Mesenchymal stem cell (in vitro differentiated cells and primary cell): Measurements from ENCODE around the gene NOC2L.
A peak's percentile ranks its signal among the peaks of the same experiment; 100 is the strongest.
"Not testable (repeated sequence)": the region's sequence is repeated elsewhere in the genome, so short reads cannot be mapped to it uniquely, and the experiment has no call there.

Experiments
- DNase-seq: peaks from one replicate; pipeline ENCODE4 v3.0.0-alpha.2; 2013
- H2AFZ ChIP-seq: one replicate; pipeline ENCODE4 v1.6.1; 2013; ENCODE audit warnings: low read depth, mild to moderate bottlenecking, control low read depth, inconsistent platforms, low read length, moderate library complexity
- H2AK5ac ChIP-seq: 2 replicates; pipeline ENCODE4 v1.6.1; 2013; ENCODE audit warnings: low read length, moderate library complexity, mild to moderate bottlenecking, inconsistent platforms; ENCODE audit not compliant: severe bottlenecking
- H2BK120ac ChIP-seq: one replicate; pipeline ENCODE4 v1.6.1; 2013; ENCODE audit warnings: low read depth, mild to moderate bottlenecking, inconsistent platforms, low read length, moderate library complexity
- H2BK12ac ChIP-seq, 2 experiments: one replicate each; pipeline ENCODE4 v1.6.1; 2013; ENCODE audit warnings: inconsistent platforms in 2 of 2, low read length in 2 of 2, mild to moderate bottlenecking in 2 of 2, moderate library complexity in 2 of 2, control low read depth in 1 of 2
- H2BK15ac ChIP-seq: one replicate; pipeline ENCODE4 v1.6.1; 2013; ENCODE audit warnings: mild to moderate bottlenecking, low read depth, inconsistent platforms; ENCODE audit not compliant: poor library complexity, severe bottlenecking
- H2BK5ac ChIP-seq: 2 replicates; pipeline ENCODE4 v1.6.1; 2013; ENCODE audit warnings: low read depth, mild to moderate bottlenecking, low read length, control low read depth, inconsistent platforms; ENCODE audit not compliant: poor library complexity, severe bottlenecking
- H3K14ac ChIP-seq, 2 experiments: one replicate each; pipeline ENCODE4 v1.6.1; 2013; ENCODE audit warnings: inconsistent platforms in 2 of 2, low read length in 2 of 2, control low read depth in 1 of 2, mild to moderate bottlenecking in 1 of 2, moderate library complexity in 1 of 2
- H3K18ac ChIP-seq, 2 experiments: one replicate each; pipeline ENCODE4 v1.6.1; 2013; ENCODE audit warnings: inconsistent platforms in 2 of 2, low read length in 2 of 2, control low read depth in 1 of 2, low read depth in 1 of 2, mild to moderate bottlenecking in 1 of 2
- H3K23ac ChIP-seq, 2 experiments: one replicate each; pipeline ENCODE4 v1.6.1; 2013; ENCODE audit warnings: inconsistent platforms in 2 of 2, low read length in 2 of 2, mild to moderate bottlenecking in 2 of 2, moderate library complexity in 2 of 2, control low read depth in 1 of 2
- H3K27ac ChIP-seq: 2 replicates; pipeline ENCODE4 v1.5.1; 2013; ENCODE audit warnings: mild to moderate bottlenecking, moderate library complexity, low read length, control low read depth, inconsistent platforms; ENCODE audit not compliant: poor library complexity, severe bottlenecking
- H3K27me3 ChIP-seq, 2 experiments: 2 replicates each; pipeline versions ENCODE4 v1.6.1 to v1.7.0; 2013; ENCODE audit warnings: low read length in 2 of 2, mild to moderate bottlenecking in 2 of 2, moderate library complexity in 2 of 2, control low read depth in 1 of 2, inconsistent platforms in 1 of 2; ENCODE audit not compliant: control insufficient read depth in 1 of 2, insufficient read depth in 1 of 2
- H3K36me3 ChIP-seq, 2 experiments: 2 replicates each; pipeline versions ENCODE4 v1.6.1 to v1.7.0; 2013; ENCODE audit warnings: low read length in 2 of 2, control low read depth in 1 of 2, inconsistent platforms in 1 of 2, low read depth in 1 of 2, mild to moderate bottlenecking in 1 of 2; ENCODE audit not compliant: insufficient read depth in 2 of 2, control insufficient read depth in 1 of 2
- H3K4ac ChIP-seq, 2 experiments: one replicate each; pipeline ENCODE4 v1.6.1; 2013; ENCODE audit warnings: inconsistent platforms in 2 of 2, low read length in 2 of 2, mild to moderate bottlenecking in 2 of 2, moderate library complexity in 2 of 2, control low read depth in 1 of 2, low read depth in 1 of 2
- H3K4me1 ChIP-seq: 2 replicates; pipeline ENCODE4 v1.6.1; 2013; ENCODE audit warnings: low read depth, low read length, control low read depth; ENCODE audit not compliant: control insufficient read depth, insufficient read depth
- H3K4me2 ChIP-seq: 2 replicates; pipeline ENCODE4 v1.6.1; 2013; ENCODE audit warnings: low read length, mild to moderate bottlenecking, inconsistent platforms; ENCODE audit not compliant: poor library complexity, severe bottlenecking
- H3K4me3 ChIP-seq, 2 experiments: 2 replicates each; pipeline versions ENCODE4 v1.5.1 to v1.7.0; 2013; ENCODE audit warnings: low read length in 2 of 2, mild to moderate bottlenecking in 2 of 2, control low read depth in 1 of 2, low read depth in 1 of 2; ENCODE audit not compliant: insufficient read depth in 1 of 2
- H3K79me1 ChIP-seq: replicated peaks from 2 replicates; pipeline ENCODE4 v1.6.1; 2013; ENCODE audit warnings: mild to moderate bottlenecking, control low read depth, low read length, inconsistent platforms; ENCODE audit not compliant: poor library complexity, severe bottlenecking
- H3K9ac ChIP-seq: 2 replicates; pipeline ENCODE4 v1.7.0; 2013; ENCODE audit warnings: mild to moderate bottlenecking, low read length, moderate library complexity
- H3K9me3 ChIP-seq: 2 replicates; pipeline ENCODE4 v1.7.0; 2013; ENCODE audit warnings: mild to moderate bottlenecking, low read length; ENCODE audit not compliant: control insufficient read depth
- H4K8ac ChIP-seq: one replicate; pipeline ENCODE4 v1.6.1; 2013; ENCODE audit warnings: inconsistent platforms, mild to moderate bottlenecking, low read length, moderate library complexity
- H4K91ac ChIP-seq: one replicate; pipeline ENCODE4 v1.6.1; 2013; ENCODE audit warnings: mild to moderate bottlenecking, low read length, inconsistent platforms
- WGBS: methylation state at CpG from one replicate; pipeline ENCODE4 v1.1.7; 2013; ENCODE audit warnings: mixed read lengths; 5-methylcytosine and 5-hydroxymethylcytosine counted together

NOC2L gene

GRCh38 chr1:993379-993995 lies 34.4 kb upstream of the NOC2L start:
- Histone ChIP-seq H3K36me3 (no peaks in the 10 kb centered on the region), H3K27me3 (peaks cover 14 to 49% of the 10 kb centered on the region in 2 experiments), H2AFZ (no peak overlapping the region), H3K9me3 (peaks cover 5% of the 10 kb centered on the region), H3K4me3 (no peak overlapping the region), H4K8ac (no peak overlapping the region), H3K18ac (no peak overlapping the region), H2BK15ac (no peak overlapping the region), H3K9ac (no peak overlapping the region), H2BK12ac (no peak overlapping the region), H2BK120ac (no peak overlapping the region), H2BK5ac (no peak overlapping the region), H3K4me2 (no peak overlapping the region), H3K4ac (no peak overlapping the region), H4K91ac (no peak overlapping the region), H3K14ac (no peak overlapping the region), H3K27ac (no peak overlapping the region), H3K23ac (no peak overlapping the region), H3K4me1 (peaks cover 9% of the 10 kb centered on the region), H3K79me1 (no peaks in the 10 kb centered on the region), H2AK5ac (no peak overlapping the region)
- WGBS, result 86% methylated on average over 15 of the region's 15 CpGs
- peak; percentile 60 for DNase-seq

GRCh38 chr1:992362-992761 lies 33.3 kb upstream of the NOC2L start:
- Histone ChIP-seq H2AK5ac (no peak overlapping the region), H3K18ac (no peak overlapping the region), H2BK12ac (no peak overlapping the region), H3K79me1 (no peaks in the 10 kb centered on the region), H3K14ac (no peak overlapping the region), H3K4me2 (no peak overlapping the region), H3K27me3 (peaks cover 6 to 39% of the 10 kb centered on the region in 2 experiments), H2AFZ (no peak overlapping the region), H3K4me1 (peaks cover 5% of the 10 kb centered on the region), H3K27ac (no peak overlapping the region), H3K9me3 (peaks cover 5% of the 10 kb centered on the region), H2BK15ac (no peak overlapping the region), H3K4me3 (no peak overlapping the region), H2BK5ac (no peak overlapping the region), H2BK120ac (no peak overlapping the region), H3K23ac (no peak overlapping the region), H3K4ac (no peak overlapping the region), H4K91ac (no peak overlapping the region), H3K9ac (no peak overlapping the region), H4K8ac (no peak overlapping the region), H3K36me3 (no peaks in the 10 kb centered on the region)
- 89% methylated on average over 3 of the region's 7 CpGs for WGBS
- peak; percentile 33 for DNase-seq

GRCh38 chr1:991895-992294 lies 32.8 kb upstream of the NOC2L start:
- 97% methylated on average over 8 of the region's 10 CpGs for WGBS

GRCh38 chr1:991275-991674 lies 32.2 kb upstream of the NOC2L start:
- H3K23ac ChIP-seq, H3K18ac ChIP-seq, H2AK5ac ChIP-seq, H2BK15ac ChIP-seq, H3K79me1 ChIP-seq, H3K9me3 ChIP-seq, H4K8ac ChIP-seq, H4K91ac ChIP-seq, H3K4me1 ChIP-seq, H3K4me3 ChIP-seq, H3K14ac ChIP-seq, H3K27ac ChIP-seq, H2AFZ ChIP-seq, H3K4me2 ChIP-seq, H2BK5ac ChIP-seq, H2BK120ac ChIP-seq, H2BK12ac ChIP-seq, H3K4ac ChIP-seq, H3K36me3 ChIP-seq, H3K9ac ChIP-seq, DNase-seq: not testable (repeated sequence)
- 95% methylated on average over 6 of the region's 6 CpGs for WGBS
- peaks cover 0 to 34% of the 10 kb centered on the region in 2 experiments for H3K27me3 ChIP-seq

More at GRCh38 chr1:991895-992294, 32.8 kb upstream of the NOC2L start:
- H3K18ac ChIP-seq, result no peak overlapping the region
- H3K9ac ChIP-seq, result no peak overlapping the region
- no peaks in the 10 kb centered on the region for H3K79me1 ChIP-seq
- no peak overlapping the region for H2BK12ac ChIP-seq
- H4K8ac ChIP-seq, result no peak overlapping the region
- H3K4me1 ChIP-seq, result peaks cover 5% of the 10 kb centered on the region
- no peak overlapping the region for H3K23ac ChIP-seq
- DNase-seq, result peak; percentile 50
- H3K4me3 ChIP-seq, result no peak overlapping the region
- no peak overlapping the region for H3K4me2 ChIP-seq
- no peak overlapping the region for H3K4ac ChIP-seq
- no peak overlapping the region for H3K14ac ChIP-seq
- H3K9me3 ChIP-seq, result peaks cover 5% of the 10 kb centered on the region
- no peak overlapping the region for H2BK120ac ChIP-seq
- peaks cover 1 to 35% of the 10 kb centered on the region in 2 experiments for H3K27me3 ChIP-seq
- no peak overlapping the region for H2BK5ac ChIP-seq
- H2AFZ ChIP-seq, result no peak overlapping the region
- H3K27ac ChIP-seq, result no peak overlapping the region
- H4K91ac ChIP-seq, result no peak overlapping the region
- H3K36me3 ChIP-seq, result no peaks in the 10 kb centered on the region
- no peak overlapping the region for H2AK5ac ChIP-seq
- H2BK15ac ChIP-seq, result no peak overlapping the region
